Measurements from ENCODE around the gene GRM8. TPM values are rescaled to one million over a fixed set of nuclear protein-coding genes. Genes with fewer than 3 reads are reported as not detected.

The GRM8 gene
- total and polyA plus RNA-seq, 9 of the 15 experiments (the other 6 are each of a cell fraction or from before 2014, with no cell fraction given) = 0.13 TPM; not detected in 7

DNA sequence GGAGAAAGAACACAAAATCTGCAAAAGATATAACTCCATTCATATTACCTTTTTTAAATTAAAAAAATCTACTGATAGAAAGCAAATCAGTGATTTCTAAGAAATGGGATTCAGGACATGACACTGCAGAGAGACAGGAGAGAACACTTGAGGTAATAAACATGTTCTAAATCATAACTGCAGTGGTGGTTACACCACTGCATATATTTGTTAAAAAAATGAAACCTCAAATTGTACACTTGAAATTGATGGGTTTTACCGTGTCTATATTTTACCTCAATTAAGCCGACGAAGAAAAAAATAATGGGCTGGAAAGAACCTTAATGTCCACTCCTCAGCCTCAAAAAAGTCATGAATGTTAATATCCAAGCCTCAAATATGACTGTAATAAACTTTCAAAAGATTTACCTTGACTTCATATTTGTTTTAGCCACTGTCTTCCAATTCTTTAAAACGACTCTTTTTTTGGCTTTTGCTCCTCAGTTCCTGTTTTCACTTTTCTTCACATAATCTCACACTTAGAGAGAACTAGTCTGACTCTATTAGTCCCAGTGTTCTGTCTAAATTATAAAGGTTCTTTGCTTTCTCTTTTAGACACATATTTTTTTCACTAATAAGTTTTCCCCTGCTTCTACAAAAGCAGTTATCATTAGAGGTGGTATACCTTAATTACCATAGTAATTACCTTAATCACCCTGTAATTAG, 502.4 kb downstream of the GRM8 start (continued):
- TF ChIP-seq, protein P1, sequence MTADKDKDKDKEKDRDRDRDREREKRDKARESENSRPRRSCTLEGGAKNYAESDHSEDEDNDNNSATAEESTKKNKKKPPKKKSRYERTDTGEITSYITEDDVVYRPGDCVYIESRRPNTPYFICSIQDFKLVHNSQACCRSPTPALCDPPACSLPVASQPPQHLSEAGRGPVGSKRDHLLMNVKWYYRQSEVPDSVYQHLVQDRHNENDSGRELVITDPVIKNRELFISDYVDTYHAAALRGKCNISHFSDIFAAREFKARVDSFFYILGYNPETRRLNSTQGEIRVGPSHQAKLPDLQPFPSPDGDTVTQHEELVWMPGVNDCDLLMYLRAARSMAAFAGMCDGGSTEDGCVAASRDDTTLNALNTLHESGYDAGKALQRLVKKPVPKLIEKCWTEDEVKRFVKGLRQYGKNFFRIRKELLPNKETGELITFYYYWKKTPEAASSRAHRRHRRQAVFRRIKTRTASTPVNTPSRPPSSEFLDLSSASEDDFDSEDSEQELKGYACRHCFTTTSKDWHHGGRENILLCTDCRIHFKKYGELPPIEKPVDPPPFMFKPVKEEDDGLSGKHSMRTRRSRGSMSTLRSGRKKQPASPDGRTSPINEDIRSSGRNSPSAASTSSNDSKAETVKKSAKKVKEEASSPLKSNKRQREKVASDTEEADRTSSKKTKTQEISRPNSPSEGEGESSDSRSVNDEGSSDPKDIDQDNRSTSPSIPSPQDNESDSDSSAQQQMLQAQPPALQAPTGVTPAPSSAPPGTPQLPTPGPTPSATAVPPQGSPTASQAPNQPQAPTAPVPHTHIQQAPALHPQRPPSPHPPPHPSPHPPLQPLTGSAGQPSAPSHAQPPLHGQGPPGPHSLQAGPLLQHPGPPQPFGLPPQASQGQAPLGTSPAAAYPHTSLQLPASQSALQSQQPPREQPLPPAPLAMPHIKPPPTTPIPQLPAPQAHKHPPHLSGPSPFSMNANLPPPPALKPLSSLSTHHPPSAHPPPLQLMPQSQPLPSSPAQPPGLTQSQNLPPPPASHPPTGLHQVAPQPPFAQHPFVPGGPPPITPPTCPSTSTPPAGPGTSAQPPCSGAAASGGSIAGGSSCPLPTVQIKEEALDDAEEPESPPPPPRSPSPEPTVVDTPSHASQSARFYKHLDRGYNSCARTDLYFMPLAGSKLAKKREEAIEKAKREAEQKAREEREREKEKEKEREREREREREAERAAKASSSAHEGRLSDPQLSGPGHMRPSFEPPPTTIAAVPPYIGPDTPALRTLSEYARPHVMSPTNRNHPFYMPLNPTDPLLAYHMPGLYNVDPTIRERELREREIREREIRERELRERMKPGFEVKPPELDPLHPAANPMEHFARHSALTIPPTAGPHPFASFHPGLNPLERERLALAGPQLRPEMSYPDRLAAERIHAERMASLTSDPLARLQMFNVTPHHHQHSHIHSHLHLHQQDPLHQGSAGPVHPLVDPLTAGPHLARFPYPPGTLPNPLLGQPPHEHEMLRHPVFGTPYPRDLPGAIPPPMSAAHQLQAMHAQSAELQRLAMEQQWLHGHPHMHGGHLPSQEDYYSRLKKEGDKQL (CRISPR knock-in tag; IDR thresholded peaks at IDR 0.05; ENCODE audit: borderline replicate concordance) = no peak

DNA sequence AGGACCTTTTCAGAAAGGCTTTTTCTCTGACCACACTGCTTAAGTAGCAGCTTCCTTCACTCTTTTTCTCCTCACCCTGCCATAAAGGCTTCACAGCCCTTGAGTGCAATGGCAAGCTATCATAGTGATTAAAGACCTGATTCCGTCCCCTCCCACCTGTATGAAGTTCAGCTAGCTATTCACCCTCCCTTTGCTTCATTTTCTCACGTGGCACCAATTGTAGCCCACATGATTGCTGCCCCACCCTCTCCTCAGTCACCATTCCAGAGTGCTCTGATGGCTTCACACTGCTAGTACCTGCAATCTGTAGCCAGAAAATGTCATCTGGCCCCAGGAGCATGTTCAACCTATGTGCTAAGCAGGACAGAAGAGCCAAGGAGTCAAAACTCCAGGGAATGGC, 523.8 kb downstream of the GRM8 start:
- Histone ChIP-seq H3K4me3 (no peak overlapping the region), H3K9me3 (replicated peaks; ENCODE audit: control insufficient read depth, insufficient read depth, low read depth, low read length) (no peaks in the 10 kb centered on the region), H3K9ac (ENCODE audit: insufficient read depth in 1 of 2, low read depth in 2 of 2, low read length in 2 of 2) (no peak overlapping the region), H4K20me1 (replicated peaks; ENCODE audit: control insufficient read depth, insufficient read depth, low read length) (no peaks in the 10 kb centered on the region), H3K9me1 (ENCODE audit: control insufficient read depth, insufficient read depth, low read length) (no peaks in the 10 kb centered on the region), H3K4me1 (replicated peaks in 1 of 2; ENCODE audit: control insufficient read depth in 2 of 2, insufficient read depth in 2 of 2, low read length in 2 of 2) (no peaks in the 10 kb centered on the region), H3K36me3 (ENCODE audit: control insufficient read depth, insufficient read depth, low read length) (no peaks in the 10 kb centered on the region), H3K27ac (ENCODE audit: extremely low read depth, low read depth, low read length) (no peak overlapping the region), H3K79me2 (ENCODE audit: control insufficient read depth, insufficient read depth, low read length) (no peaks in the 10 kb centered on the region), H2AFZ (ENCODE audit: low read depth, low read length) (peak overlapping the region; percentile 14; the same call in 1 of the 2 replicates), H3K4me2 (ENCODE audit: insufficient read depth, low read length) (no peak overlapping the region), H3K27me3 (ENCODE audit: control insufficient read depth in 2 of 2, insufficient read depth in 2 of 2, low read length in 2 of 2) (no peaks in the 10 kb centered on the region)
- in situ Hi-C loops (cut with MboI) = no loop called here
- intact Hi-C loops (cut with micrococcal nuclease) = no loop called here
- DNase-seq (ENCODE audit: extremely low read depth in 1 of 4, low spot score in 3 of 4) (no peak), ATAC-seq (no peak), FAIRE-seq (no peak)
- ChIA-PET POLR2A (no interaction called here), CTCF (ENCODE audit: low intra/inter-chr PET ratio) (no interaction called here)
- 0% methylated on average over 2 of the region's 2 CpGs for WGBS (ENCODE audit: insufficient coverage, low coverage, missing lambda C conversion rate)
- BruUV-seq (replicated peaks) = no TSS peak
- TF ChIP-seq ZNF766 (CRISPR knock-in tag; conservative IDR thresholded peaks at IDR 0.05) = 0 out of 2 replicates have a peak, but pooled peaks have one; percentile 11
- TF ChIP-seq ZNF3 (CRISPR knock-in tag; IDR thresholded peaks at IDR 0.05) = no peak
- no peak for TF ChIP-seq ZNF12 (CRISPR knock-in tag; IDR thresholded peaks at IDR 0.05)

Measured in K562 (cell line).